H9 (cell line): ENCODE results near the gene GATD1. TPM values are rescaled to one million over a fixed set of nuclear protein-coding genes. Genes with fewer than 3 reads are reported as not detected.

Experiments
- DNase-seq: peaks from one replicate; pipeline ENCODE4 v3.0.0-alpha.2; 2017
- H2AFZ ChIP-seq: one replicate; pipeline ENCODE4 v1.6.1; 2013; ENCODE audit warnings: mild to moderate bottlenecking, low read length, control low read depth, moderate library complexity
- H2AK5ac ChIP-seq: 2 replicates; pipeline ENCODE4 v1.6.1; 2013; ENCODE audit warnings: low read length, control low read depth, mixed read lengths; ENCODE audit not compliant: insufficient read length
- H2BK120ac ChIP-seq: one replicate; pipeline ENCODE4 v1.6.1; 2013; ENCODE audit warnings: low read depth, mild to moderate bottlenecking, low read length, control low read depth, inconsistent platforms; ENCODE audit not compliant: poor library complexity, severe bottlenecking
- H2BK12ac ChIP-seq: 2 replicates; pipeline ENCODE4 v1.6.1; 2013; ENCODE audit warnings: low read length, control low read depth, mixed read lengths, low read depth; ENCODE audit not compliant: insufficient read length
- H2BK15ac ChIP-seq: 2 replicates; pipeline ENCODE4 v1.6.1; 2013; ENCODE audit warnings: low read depth, low read length, control low read depth
- H2BK20ac ChIP-seq: one replicate; pipeline ENCODE4 v1.6.1; 2013; ENCODE audit warnings: low read depth, mild to moderate bottlenecking, low read length, control low read depth, inconsistent platforms; ENCODE audit not compliant: poor library complexity, severe bottlenecking
- H2BK5ac ChIP-seq: 2 replicates; pipeline ENCODE4 v1.6.1; 2013; ENCODE audit warnings: low read length, control low read depth, mixed read lengths; ENCODE audit not compliant: insufficient read length
- H3K14ac ChIP-seq: 2 replicates; pipeline ENCODE4 v1.6.1; 2013; ENCODE audit warnings: low read length, control low read depth; ENCODE audit not compliant: insufficient read depth
- H3K18ac ChIP-seq: 2 replicates; pipeline ENCODE4 v1.6.1; 2013; ENCODE audit warnings: low read depth, mild to moderate bottlenecking, mixed read lengths, low read length, control low read depth; ENCODE audit not compliant: insufficient read length
- H3K23ac ChIP-seq: 2 replicates; pipeline ENCODE4 v1.6.1; 2013; ENCODE audit warnings: low read length, control low read depth, mixed read lengths, low read depth; ENCODE audit not compliant: insufficient read length
- H3K23me2 ChIP-seq: 2 replicates; pipeline ENCODE4 v1.6.1; 2013; ENCODE audit warnings: low read depth, mild to moderate bottlenecking, mixed read lengths, low read length, control low read depth; ENCODE audit not compliant: insufficient read length, poor library complexity, severe bottlenecking
- H3K27ac ChIP-seq: 2 replicates; pipeline ENCODE4 v1.5.1; 2013; ENCODE audit warnings: low read length, control low read depth, mixed read lengths, low read depth; ENCODE audit not compliant: insufficient read length
- H3K27me3 ChIP-seq: 2 replicates; pipeline ENCODE4 v1.6.1; 2013; ENCODE audit warnings: low read length, control low read depth, inconsistent platforms; ENCODE audit not compliant: insufficient read depth
- H3K4ac ChIP-seq: 2 replicates; pipeline ENCODE4 v1.6.1; 2013; ENCODE audit warnings: low read depth, mild to moderate bottlenecking, control low read depth, inconsistent platforms, low read length, moderate library complexity
- H3K4me1 ChIP-seq: 2 replicates; pipeline ENCODE4 v1.6.1; 2013; ENCODE audit warnings: low read length, control low read depth, inconsistent platforms; ENCODE audit not compliant: insufficient read depth
- H3K4me2 ChIP-seq: 2 replicates; pipeline ENCODE4 v1.6.1; 2013; ENCODE audit warnings: low read length, control low read depth, mixed read lengths; ENCODE audit not compliant: insufficient read length, insufficient read depth
- H3K56ac ChIP-seq: 2 replicates; pipeline ENCODE4 v1.6.1; 2013; ENCODE audit warnings: low read depth, mild to moderate bottlenecking, mixed read lengths, low read length, control low read depth; ENCODE audit not compliant: insufficient read length
- H3K79me1 ChIP-seq: 2 replicates; pipeline ENCODE4 v1.6.1; 2013; ENCODE audit warnings: low read depth, mild to moderate bottlenecking, moderate library complexity, low read length, control low read depth, inconsistent platforms; ENCODE audit not compliant: insufficient read depth, poor library complexity, severe bottlenecking
- H3K79me2 ChIP-seq: 2 replicates; pipeline ENCODE4 v1.6.1; 2013; ENCODE audit warnings: low read length, control low read depth, inconsistent platforms; ENCODE audit not compliant: insufficient read depth
- H3K9ac ChIP-seq: 2 replicates; pipeline ENCODE4 v1.6.1; 2013; ENCODE audit warnings: low read length, control low read depth, mixed read lengths; ENCODE audit not compliant: insufficient read length; ENCODE audit errors: extremely low read depth
- H3K9me3 ChIP-seq: one replicate; pipeline ENCODE4 v1.6.1; 2013; ENCODE audit warnings: low read depth, low read length, inconsistent platforms; ENCODE audit not compliant: control insufficient read depth
- H3T11ph ChIP-seq: one replicate; pipeline ENCODE4 v1.6.1; 2013; ENCODE audit warnings: mild to moderate bottlenecking, low read length, control low read depth, inconsistent platforms
- H4K20me1 ChIP-seq: one replicate; pipeline ENCODE4 v1.6.1; 2013; ENCODE audit not compliant: control insufficient read depth, insufficient read length, insufficient read depth
- H4K5ac ChIP-seq: 2 replicates; pipeline ENCODE4 v1.6.1; 2013; ENCODE audit warnings: low read depth, mild to moderate bottlenecking, mixed read lengths, low read length, control low read depth; ENCODE audit not compliant: insufficient read length
- H4K8ac ChIP-seq: replicated peaks from 2 replicates; pipeline ENCODE4 v1.6.1; 2013; ENCODE audit warnings: low read length, control low read depth, mixed read lengths, low read depth; ENCODE audit not compliant: insufficient read length
- H4K91ac ChIP-seq: 2 replicates; pipeline ENCODE4 v1.6.1; 2013; ENCODE audit warnings: low read depth, mild to moderate bottlenecking, moderate library complexity, mixed read lengths, low read length, control low read depth; ENCODE audit not compliant: insufficient read length
- H3K27ac Mint-ChIP-seq, 3 experiments: 2 replicates in 2 of 3; 3 replicates in 1 of 3; pipeline ENCODE4 v1.8.0; 2020 to 2021; ENCODE audit warnings: mixed read lengths in 3 of 3, mild to moderate bottlenecking in 1 of 3, moderate library complexity in 1 of 3
- H3K27me3 Mint-ChIP-seq: 2 replicates; pipeline ENCODE4 v1.8.0; 2021; ENCODE audit warnings: low read depth, mild to moderate bottlenecking, moderate library complexity, mixed read lengths
- H3K36me3 Mint-ChIP-seq, 3 experiments: 2 replicates in 2 of 3; 3 replicates in 1 of 3; pipeline ENCODE4 v1.8.0; 2020 to 2021; ENCODE audit warnings: low read depth in 3 of 3, mixed read lengths in 3 of 3; ENCODE audit not compliant: insufficient read depth in 1 of 3
- H3K4me1 Mint-ChIP-seq, 2 experiments: 2 replicates each; pipeline ENCODE4 v1.8.0; 2020; ENCODE audit warnings: mixed read lengths in 2 of 2
- H3K4me3 Mint-ChIP-seq, 2 experiments: 2 replicates in 1 of 2; 3 replicates in 1 of 2; pipeline ENCODE4 v1.8.0; 2020 to 2021; ENCODE audit warnings: mild to moderate bottlenecking in 2 of 2, mixed read lengths in 2 of 2, moderate library complexity in 1 of 2
- H3K9me3 Mint-ChIP-seq, 2 experiments: 2 replicates in 1 of 2; 3 replicates in 1 of 2; pipeline ENCODE4 v1.8.0; 2020; ENCODE audit warnings: mild to moderate bottlenecking in 2 of 2, mixed read lengths in 2 of 2, moderate library complexity in 1 of 2
- CTCF ChIP-seq: fragments of 200-600 bp; sonication (generic); conservative IDR thresholded peaks from 3 replicates; pipeline ENCODE4 v1.8.0; 2021; ENCODE audit warnings: antibody characterized with exemption, mild to moderate bottlenecking
- WGBS: extraction: QIAGEN DNeasy Blood & Tissue Kit; methylation state at CpG from one replicate; pipeline ENCODE4 v1.1.7; 2013; ENCODE audit warnings: missing lambda C conversion rate, low lambda C conversion rate, mixed read lengths; ENCODE audit not compliant: insufficient read length; ENCODE audit errors: extremely low coverage; 5-methylcytosine and 5-hydroxymethylcytosine counted together
- total RNA-seq: library from RNA; stranded (reverse); gene quantifications from 2 replicates; pipeline ENCODE4 v1.2.1, GENCODE V29; 2021

The GATD1 gene
- total RNA-seq, 1 experiment from 2014 or later, result 60.0 TPM

DNA sequence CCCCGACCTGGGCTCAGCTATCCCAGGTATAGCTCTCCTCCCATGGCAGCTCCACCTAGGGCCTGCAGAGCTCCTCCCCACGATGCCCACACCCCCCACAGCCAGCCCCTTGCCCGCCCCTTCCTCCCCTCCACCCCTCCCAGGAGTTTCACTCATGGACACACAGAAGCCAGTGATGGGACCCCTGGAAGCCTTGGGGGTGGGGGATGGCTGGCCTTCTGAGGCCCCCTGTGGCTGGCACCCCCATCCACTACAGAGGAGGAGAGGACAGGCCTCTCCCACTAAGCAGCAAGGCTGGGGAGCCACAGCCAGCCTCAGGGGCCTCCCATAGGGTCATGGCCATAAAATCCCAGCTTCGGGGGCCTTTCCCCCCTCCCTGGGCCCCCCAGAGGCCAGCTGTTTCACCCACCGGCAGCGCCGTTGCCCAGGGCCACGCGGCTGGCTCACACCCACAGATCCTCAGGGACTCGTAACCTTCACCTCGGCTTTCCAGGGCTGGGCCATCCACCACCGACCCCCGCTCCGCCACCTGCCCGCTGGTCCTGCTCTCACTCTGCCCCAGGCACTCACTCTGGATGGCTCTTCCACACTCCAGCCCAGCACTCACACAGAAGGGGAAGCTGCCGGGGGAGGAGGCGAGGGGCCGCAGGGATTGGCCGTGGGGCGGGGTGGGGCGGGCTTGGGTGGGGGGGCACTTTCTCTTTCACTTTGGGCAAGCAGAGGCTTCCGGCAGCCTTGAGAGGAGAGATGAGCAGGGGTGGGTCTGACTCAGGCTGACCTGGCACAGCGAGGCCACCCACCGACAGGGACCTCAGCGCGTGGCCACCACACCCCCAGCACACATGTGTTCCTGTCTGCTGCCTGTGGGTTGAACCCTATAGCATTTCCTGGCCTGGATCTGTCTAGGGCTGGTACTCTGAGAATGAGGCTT lies 18.6 kb upstream of the GATD1 start:
- no peaks in the 10 kb centered on the region for H3K9me3 Mint-ChIP-seq
- no peak overlapping the region for H3K4ac ChIP-seq
- no peak overlapping the region for H3K27ac Mint-ChIP-seq
- no CpG with 5 or more reads among the region's 26 CpGs for WGBS
- no peak overlapping the region for H2BK20ac ChIP-seq
- H3K4me1 Mint-ChIP-seq, result peaks cover 11 to 22% of the 10 kb centered on the region in 2 experiments
- H2BK5ac ChIP-seq, result no peak overlapping the region
- H3K23ac ChIP-seq, result no peak overlapping the region
- no peaks in the 10 kb centered on the region; the same call in 1 of the 2 replicates for H3K4me1 ChIP-seq
- H2BK120ac ChIP-seq, result no peak overlapping the region
- no peak overlapping the region for H4K8ac ChIP-seq
- no peaks in the 10 kb centered on the region for H3K9me3 ChIP-seq
- H3T11ph ChIP-seq, result no peak overlapping the region
- no peak for DNase-seq
- no peak overlapping the region for H4K91ac ChIP-seq
- H3K79me2 ChIP-seq, result no peaks in the 10 kb centered on the region
- H2AFZ ChIP-seq, result no peak overlapping the region
- H3K56ac ChIP-seq, result no peak overlapping the region
- H3K9ac ChIP-seq, result peak overlapping the region; percentile 10
- TF ChIP-seq CTCF, result no peak
- H2AK5ac ChIP-seq, result no peak overlapping the region
- H3K27me3 Mint-ChIP-seq, result no peaks in the 10 kb centered on the region
- H3K23me2 ChIP-seq, result peaks cover 9% of the 10 kb centered on the region
- no peak overlapping the region for H4K5ac ChIP-seq
- no peak overlapping the region for H3K18ac ChIP-seq
- peaks cover 2% of the 10 kb centered on the region for H4K20me1 ChIP-seq
- no peak overlapping the region for H3K4me2 ChIP-seq
- no peaks in the 10 kb centered on the region for H3K27me3 ChIP-seq
- H3K36me3 Mint-ChIP-seq, result peaks cover 0 to 17% (median 7%) of the 10 kb centered on the region in 3 experiments; a peak in 4 of 7 replicates
- no peak overlapping the region for H3K27ac ChIP-seq
- H2BK15ac ChIP-seq, result no peak overlapping the region
- H3K14ac ChIP-seq, result no peak overlapping the region; the same call in 1 of the 2 replicates
- H2BK12ac ChIP-seq, result no peak overlapping the region
- H3K4me3 Mint-ChIP-seq, result peak overlapping the region in 1 of 2 experiments; percentile 87; a peak in 3 of 5 replicates
- no peaks in the 10 kb centered on the region for H3K79me1 ChIP-seq
